ENCODE data around the gene ZNF282.

The ZNF282 gene

GRCh38 chr7:149172534-149172920 lies 22.8 kb upstream of the ZNF282 start:
- in situ Hi-C loops (cut with MboI; ENCODE audit: low sequenced_read_pairs, unreplicated experiment) = no loop called here
- TF ChIP-seq, protein P1, sequence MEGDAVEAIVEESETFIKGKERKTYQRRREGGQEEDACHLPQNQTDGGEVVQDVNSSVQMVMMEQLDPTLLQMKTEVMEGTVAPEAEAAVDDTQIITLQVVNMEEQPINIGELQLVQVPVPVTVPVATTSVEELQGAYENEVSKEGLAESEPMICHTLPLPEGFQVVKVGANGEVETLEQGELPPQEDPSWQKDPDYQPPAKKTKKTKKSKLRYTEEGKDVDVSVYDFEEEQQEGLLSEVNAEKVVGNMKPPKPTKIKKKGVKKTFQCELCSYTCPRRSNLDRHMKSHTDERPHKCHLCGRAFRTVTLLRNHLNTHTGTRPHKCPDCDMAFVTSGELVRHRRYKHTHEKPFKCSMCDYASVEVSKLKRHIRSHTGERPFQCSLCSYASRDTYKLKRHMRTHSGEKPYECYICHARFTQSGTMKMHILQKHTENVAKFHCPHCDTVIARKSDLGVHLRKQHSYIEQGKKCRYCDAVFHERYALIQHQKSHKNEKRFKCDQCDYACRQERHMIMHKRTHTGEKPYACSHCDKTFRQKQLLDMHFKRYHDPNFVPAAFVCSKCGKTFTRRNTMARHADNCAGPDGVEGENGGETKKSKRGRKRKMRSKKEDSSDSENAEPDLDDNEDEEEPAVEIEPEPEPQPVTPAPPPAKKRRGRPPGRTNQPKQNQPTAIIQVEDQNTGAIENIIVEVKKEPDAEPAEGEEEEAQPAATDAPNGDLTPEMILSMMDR (IDR thresholded peaks at IDR 0.05; ENCODE audit: borderline replicate concordance, control extremely low read depth, extremely low read depth, insufficient read depth, missing control alignments) = no peak
- DNase-seq (ENCODE audit: low spot score) = no peak

DNA sequence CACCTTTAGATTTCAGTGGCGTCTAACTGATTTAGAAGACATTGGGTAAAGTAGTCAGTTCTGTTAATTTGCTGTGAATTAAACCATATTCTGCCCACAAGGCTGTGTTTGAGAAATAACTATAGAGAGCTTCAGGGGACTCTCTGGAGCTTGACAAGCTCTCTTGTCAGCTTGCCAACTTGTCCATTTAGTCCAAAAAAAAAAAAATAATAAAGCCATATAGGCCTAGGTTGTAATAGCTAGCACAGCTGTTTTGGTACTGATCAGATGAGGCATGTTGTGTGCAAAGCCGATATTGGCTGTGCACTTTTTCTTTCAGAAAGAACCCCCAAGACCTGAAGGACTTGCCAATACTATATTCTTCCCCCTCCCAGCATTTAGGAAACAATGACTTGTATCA lies 20.2 kb upstream of the ZNF282 start:
- no peak for DNase-seq (ENCODE audit: low spot score)
- TF ChIP-seq, protein P1 (IDR thresholded peaks at IDR 0.05; ENCODE audit: borderline replicate concordance, control extremely low read depth, extremely low read depth, insufficient read depth, missing control alignments) = no peak
- in situ Hi-C loops (cut with MboI; ENCODE audit: low sequenced_read_pairs, unreplicated experiment) = no loop called here

GRCh38 chr7:149179241-149179640 lies 16.1 kb upstream of the ZNF282 start:
- TF ChIP-seq, protein P1 (IDR thresholded peaks at IDR 0.05; ENCODE audit: borderline replicate concordance, control extremely low read depth, extremely low read depth, insufficient read depth, missing control alignments) = no peak
- in situ Hi-C loops (cut with MboI; ENCODE audit: low sequenced_read_pairs, unreplicated experiment) = no loop called here

DNA sequence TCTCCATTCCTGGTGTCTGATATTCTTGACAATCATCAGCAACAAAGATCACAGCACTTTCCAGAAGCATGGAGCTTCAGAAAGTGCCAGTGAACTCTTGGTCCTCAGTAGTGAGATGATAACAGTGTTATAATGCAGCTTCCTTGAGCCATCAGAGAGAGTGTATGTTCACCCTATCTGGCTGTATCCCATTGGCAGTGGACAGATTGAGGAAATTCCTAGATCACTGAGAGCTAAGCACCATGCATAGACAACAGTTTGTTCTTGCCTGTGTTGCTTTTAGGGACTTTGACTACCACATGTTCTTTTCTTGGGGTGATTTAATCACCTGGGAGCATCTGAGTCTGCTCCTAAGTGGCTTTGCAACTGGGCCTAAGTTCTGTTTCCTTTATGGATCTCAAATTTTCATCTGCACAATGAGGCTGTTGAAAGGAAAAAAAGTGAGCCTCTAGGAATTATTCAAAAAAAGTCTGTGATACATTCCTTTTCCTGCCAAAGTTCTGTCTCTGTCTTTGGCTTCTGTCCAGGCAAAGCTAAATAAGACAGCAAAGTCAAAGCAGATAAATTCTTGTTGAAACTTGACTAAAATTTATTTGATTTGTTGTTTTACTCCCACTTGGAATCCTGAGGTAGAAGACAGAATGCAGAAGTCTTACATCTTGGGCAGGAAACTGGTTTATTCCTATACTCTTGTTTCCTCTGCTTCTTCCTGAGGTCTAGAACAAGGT lies 14.5 kb upstream of the ZNF282 start:
- in situ Hi-C loops (cut with MboI; ENCODE audit: low sequenced_read_pairs, unreplicated experiment) = no loop called here

More at GRCh38 chr7:149179241-149179640, 16.1 kb upstream of the ZNF282 start:
- DNase-seq (ENCODE audit: low spot score) = no peak

DNA sequence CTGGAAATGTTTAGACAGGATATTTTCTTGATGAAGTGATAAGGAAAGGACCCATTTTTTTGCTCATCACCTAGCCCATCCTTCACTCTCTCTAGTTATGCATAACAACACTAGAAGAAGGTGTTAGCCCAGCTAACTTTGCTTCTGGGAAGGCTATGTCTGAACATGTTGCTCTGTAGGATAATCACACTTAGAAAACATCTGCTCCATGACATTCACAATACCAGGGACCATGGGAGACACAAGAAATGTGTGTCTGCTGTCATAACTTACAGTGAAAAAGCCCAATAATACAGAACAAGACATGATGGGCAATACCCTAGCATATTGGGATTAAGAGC lies 13.9 kb upstream of the ZNF282 start:
- TF ChIP-seq, protein P1 (IDR thresholded peaks at IDR 0.05; ENCODE audit: borderline replicate concordance, control extremely low read depth, extremely low read depth, insufficient read depth, missing control alignments) = no peak
- DNase-seq (ENCODE audit: low spot score) = no peak
- in situ Hi-C loops (cut with MboI; ENCODE audit: low sequenced_read_pairs, unreplicated experiment) = no loop called here

More for the DNA sequence above, 14.5 kb upstream of the ZNF282 start:
- TF ChIP-seq, protein P1 (IDR thresholded peaks at IDR 0.05; ENCODE audit: borderline replicate concordance, control extremely low read depth, extremely low read depth, insufficient read depth, missing control alignments) = no peak
- DNase-seq (ENCODE audit: low spot score) = no peak

- in situ Hi-C loops (cut with MboI; ENCODE audit: low sequenced_read_pairs, unreplicated experiment) = no loop called here
- TF ChIP-seq, protein P1 (IDR thresholded peaks at IDR 0.05; ENCODE audit: borderline replicate concordance, control extremely low read depth, extremely low read depth, insufficient read depth, missing control alignments) = no peak
- DNase-seq (ENCODE audit: low spot score) = no peak
Measured at GRCh38 chr7:149184274-149184673, 11.1 kb upstream of the ZNF282 start.
